Adrenal gland (tissue), 12 donors: ENCODE measurements around the gene CEND1. TPM values are rescaled to one million over a fixed set of nuclear protein-coding genes. Genes with fewer than 3 reads are reported as not detected.

Experiments used
- DNase-seq, 7 donors: peaks; one replicate each; pipeline ENCODE4 v3.0.0-alpha.2; 2019 to 2020
- H3K27ac ChIP-seq, 5 donors: fragments of 200-600 bp; sonication (generic) in 4 of 5; 1 replicate in 3 of 5; 2 replicates in 2 of 5; pipeline versions ENCODE4 v1.5.1 to v1.8.0; 2016 to 2020; ENCODE audit warnings: mild to moderate bottlenecking in 1 of 5
- H3K27me3 ChIP-seq: fragments of 200-600 bp; 2 replicates; pipeline ENCODE4 v1.8.0; 2021
- H3K36me3 ChIP-seq, 2 donors: fragments of 200-600 bp; replicated peaks in 1 of 2; 1 replicate in 1 of 2; 2 replicates in 1 of 2; pipeline versions ENCODE4 v1.5.1 to v1.8.0; 2018 to 2022
- H3K4me1 ChIP-seq, 2 donors: fragments of 200-600 bp; replicated peaks in 1 of 2; 1 replicate in 1 of 2; 2 replicates in 1 of 2; pipeline versions ENCODE4 v1.5.1 to v1.8.0; 2018 to 2021
- H3K4me3 ChIP-seq, 4 donors: fragments of 200-600 bp; sonication (generic) in 3 of 4; one replicate each; pipeline ENCODE4 v1.5.1; 2016 to 2018
- H3K9me3 ChIP-seq, 3 donors: fragments of 200-600 bp; sonication (generic) in 1 of 3; replicated peaks in 1 of 3; 1 replicate in 2 of 3; 2 replicates in 1 of 3; pipeline versions ENCODE4 v1.5.1 to v1.8.0; 2016 to 2021
- POLR2A ChIP-seq, 2 donors: fragments of 450-650 bp; IDR thresholded peaks; one replicate each; pipeline ENCODE4 v1.6.1; 2017; ENCODE audit warnings: antibody characterized with exemption in 2 of 2, mild to moderate bottlenecking in 2 of 2, moderate library complexity in 1 of 2
- WGBS, 4 donors: extraction: QIAGEN DNeasy Blood & Tissue Kit in 2 of 4; methylation state at CpG; one replicate each; pipeline versions ENCODE4 v1.1.5 to v1.1.7; 2013 to 2017; 5-methylcytosine and 5-hydroxymethylcytosine counted together
- intact Hi-C, 2 donors: fragments of 100-400 bp; cut with DNase I; formaldehyde crosslinking; loops; one replicate each; pipeline versions ENCODE4 v1.14.1 to v1.15.0; 2022 to 2023
- polyA plus RNA-seq, 3 donors: library from polyadenylated mRNA; stranded (reverse); fragments of 200-250 nt in 2 of 3; fragments of 350-450 nt in 1 of 3; fragmentation: Illumina TruSeq in 1 of 3; extraction: RNeasy Lipid Tissue Mini Kit (QIAGEN cat#74804) in 1 of 3; gene quantifications; one replicate each; pipeline ENCODE4 v1.2.3, GENCODE V29; 2013 to 2014
- total RNA-seq, 9 donors: library from RNA; depleted of rRNA in 4 of 9; stranded (reverse); fragments of >200 nt in 4 of 9; fragments of 120-200 nt in 1 of 9; fragmentation: NEBNext Ultra II Directional in 1 of 9; extraction: Animal tissue kit (Norgen Biotek cat#: 25700) in 1 of 9; gene quantifications; one replicate each; pipeline versions ENCODE4 v1.1.0 to v1.2.4, GENCODE V29; 2013 to 2023
- TF ChIP-seq, protein P1 (sequence below), 6 experiments: fragments of 450-650 bp in 4 of 6; fragments of 200-600 bp in 2 of 6; sonication (generic) in 1 of 6; IDR thresholded peaks; 1 replicate in 5 of 6; 2 replicates in 1 of 6; pipeline versions ENCODE4 v1.5.1 to v1.8.0; 2016 to 2021; ENCODE audit warnings: antibody characterized with exemption in 6 of 6, mild to moderate bottlenecking in 2 of 6, moderate library complexity in 1 of 6
- donor health status: healthy with polysubstance abuse.
- donor health status: Bipolar disorder and iron deficiency.
- donor health status: DM: yes; HTN: yes; CAD: no.
- donor health status: DM: no; HTN: no; CAD: no.
- donor health status: DM: no; HTN: no; CAD: no.
- donor health status: DM: yes; HTN: yes; CAD: no.

CEND1 gene
- total and polyA plus RNA-seq, 12 donors, result 0.42 to 14.5 (median 3.0) TPM; not detected in 4

DNA sequence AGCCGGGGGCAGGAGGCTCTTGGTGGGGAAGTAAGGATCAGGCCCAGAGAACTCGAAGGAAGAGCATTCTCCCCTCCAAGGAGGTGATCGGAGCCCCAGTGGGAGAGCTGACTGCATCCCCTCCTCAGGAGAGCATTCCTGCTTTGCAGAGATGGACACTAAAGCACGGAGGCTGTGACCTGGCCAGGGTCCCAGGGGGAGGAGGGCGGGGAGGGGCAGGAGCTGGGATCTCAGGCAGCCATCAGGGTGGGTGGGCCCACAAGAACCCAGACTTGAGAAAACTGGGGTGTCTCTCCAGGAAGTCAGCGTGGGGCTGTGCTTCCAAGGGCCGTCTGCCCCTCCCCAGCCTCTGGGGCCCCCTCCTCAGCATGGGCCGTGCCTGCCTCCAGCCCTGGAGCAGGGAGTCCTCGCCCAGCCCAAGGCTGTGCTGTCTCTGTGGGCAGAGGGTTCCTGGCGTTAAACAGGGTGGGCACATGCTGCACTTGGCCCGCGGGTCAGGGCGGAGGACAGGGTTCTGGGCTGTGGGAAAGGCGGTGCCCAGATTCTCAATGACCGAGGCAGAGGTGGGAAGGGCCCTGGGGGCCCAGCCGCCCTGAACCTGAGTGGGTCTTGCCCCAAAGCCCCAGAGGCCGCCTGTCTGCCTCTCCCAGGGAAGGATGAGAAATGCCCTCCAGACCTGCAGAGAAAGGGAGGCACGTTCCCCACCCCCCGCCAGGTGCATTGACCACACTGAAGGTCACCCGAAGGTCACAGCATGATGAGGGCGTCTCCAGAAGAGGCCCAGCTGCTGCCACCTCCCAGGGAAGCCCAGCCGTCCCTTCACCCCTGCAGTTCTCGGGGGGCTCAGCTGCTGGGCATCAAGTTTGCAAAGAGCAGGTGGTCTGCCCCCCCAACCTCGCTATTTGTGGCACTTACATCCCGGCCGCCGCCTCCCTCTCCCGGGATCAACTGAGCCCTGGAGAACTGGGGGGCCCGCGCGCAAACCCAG is 643 bp downstream of the CEND1 start:
- Histone ChIP-seq H3K9me3 (no peaks in the 10 kb centered on the region), H3K27ac (no peak overlapping the region), H3K36me3 (peaks cover 0 to 6% of the 10 kb centered on the region in 2 donors), H3K4me1 (no peaks in the 10 kb centered on the region), H3K4me3 (no peak overlapping the region), H3K27me3 (peaks cover 12% of the 10 kb centered on the region)
- TF ChIP-seq, protein P1, sequence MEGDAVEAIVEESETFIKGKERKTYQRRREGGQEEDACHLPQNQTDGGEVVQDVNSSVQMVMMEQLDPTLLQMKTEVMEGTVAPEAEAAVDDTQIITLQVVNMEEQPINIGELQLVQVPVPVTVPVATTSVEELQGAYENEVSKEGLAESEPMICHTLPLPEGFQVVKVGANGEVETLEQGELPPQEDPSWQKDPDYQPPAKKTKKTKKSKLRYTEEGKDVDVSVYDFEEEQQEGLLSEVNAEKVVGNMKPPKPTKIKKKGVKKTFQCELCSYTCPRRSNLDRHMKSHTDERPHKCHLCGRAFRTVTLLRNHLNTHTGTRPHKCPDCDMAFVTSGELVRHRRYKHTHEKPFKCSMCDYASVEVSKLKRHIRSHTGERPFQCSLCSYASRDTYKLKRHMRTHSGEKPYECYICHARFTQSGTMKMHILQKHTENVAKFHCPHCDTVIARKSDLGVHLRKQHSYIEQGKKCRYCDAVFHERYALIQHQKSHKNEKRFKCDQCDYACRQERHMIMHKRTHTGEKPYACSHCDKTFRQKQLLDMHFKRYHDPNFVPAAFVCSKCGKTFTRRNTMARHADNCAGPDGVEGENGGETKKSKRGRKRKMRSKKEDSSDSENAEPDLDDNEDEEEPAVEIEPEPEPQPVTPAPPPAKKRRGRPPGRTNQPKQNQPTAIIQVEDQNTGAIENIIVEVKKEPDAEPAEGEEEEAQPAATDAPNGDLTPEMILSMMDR (IDR thresholded peaks at IDR 0.05), result no peak
- TF ChIP-seq POLR2A (IDR thresholded peaks at IDR 0.05), result no peak
- no peak for DNase-seq
- intact Hi-C loops, result no loop called here
- WGBS, 4 donors, result 28 to 67% (median 40%) methylated on average over 1 to 31 of the region's 31 CpGs

DNA sequence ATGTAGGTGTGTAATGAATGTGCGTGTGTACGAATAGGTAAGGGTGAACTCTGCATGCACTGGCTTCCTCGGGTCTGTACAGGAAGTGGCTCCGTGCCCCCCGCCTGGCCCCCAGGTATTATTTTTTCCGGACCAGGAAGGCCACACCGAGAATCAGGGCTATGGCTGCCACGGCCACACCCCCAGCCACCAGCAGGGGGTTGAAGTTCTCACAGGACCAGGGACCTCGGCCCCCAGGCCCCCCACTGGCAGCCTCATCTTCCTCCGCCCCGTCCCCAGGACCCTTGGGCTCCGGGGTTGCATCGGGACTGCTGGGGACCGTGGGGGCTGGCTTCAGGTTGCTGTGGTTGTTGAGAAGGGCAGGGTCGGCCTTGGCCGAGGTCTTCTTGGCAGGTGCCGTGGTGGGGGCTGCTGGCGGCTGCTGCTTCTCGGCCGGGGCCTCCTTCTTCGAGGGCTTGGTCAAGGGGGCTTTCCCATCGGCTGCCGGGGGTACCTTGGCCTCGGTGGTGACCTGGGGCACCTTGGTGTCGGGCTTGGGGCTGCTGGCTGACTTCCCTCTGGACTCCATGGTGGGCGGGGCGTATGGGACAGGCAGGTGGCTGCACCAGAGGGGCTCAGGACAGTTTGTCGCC is 1.8 kb downstream of the CEND1 start:
- DNase-seq, result no peak
- Histone ChIP-seq H3K36me3 (no peaks in the 10 kb centered on the region), H3K27ac (no peak overlapping the region), H3K4me3 (no peak overlapping the region), H3K27me3 (peaks cover 12% of the 10 kb centered on the region), H3K9me3 (no peaks in the 10 kb centered on the region), H3K4me1 (peaks cover 0 to 7% of the 10 kb centered on the region in 2 donors)
- 30 to 42% (median 42%) methylated on average over 8 to 28 of the region's 28 CpGs; no CpG with 5 or more reads in 1 of the 4 donors for WGBS, 4 donors
- intact Hi-C loops, result no loop called here
- TF ChIP-seq, protein P1 (IDR thresholded peaks at IDR 0.05), result no peak
- no peak for TF ChIP-seq POLR2A (IDR thresholded peaks at IDR 0.05)

DNA sequence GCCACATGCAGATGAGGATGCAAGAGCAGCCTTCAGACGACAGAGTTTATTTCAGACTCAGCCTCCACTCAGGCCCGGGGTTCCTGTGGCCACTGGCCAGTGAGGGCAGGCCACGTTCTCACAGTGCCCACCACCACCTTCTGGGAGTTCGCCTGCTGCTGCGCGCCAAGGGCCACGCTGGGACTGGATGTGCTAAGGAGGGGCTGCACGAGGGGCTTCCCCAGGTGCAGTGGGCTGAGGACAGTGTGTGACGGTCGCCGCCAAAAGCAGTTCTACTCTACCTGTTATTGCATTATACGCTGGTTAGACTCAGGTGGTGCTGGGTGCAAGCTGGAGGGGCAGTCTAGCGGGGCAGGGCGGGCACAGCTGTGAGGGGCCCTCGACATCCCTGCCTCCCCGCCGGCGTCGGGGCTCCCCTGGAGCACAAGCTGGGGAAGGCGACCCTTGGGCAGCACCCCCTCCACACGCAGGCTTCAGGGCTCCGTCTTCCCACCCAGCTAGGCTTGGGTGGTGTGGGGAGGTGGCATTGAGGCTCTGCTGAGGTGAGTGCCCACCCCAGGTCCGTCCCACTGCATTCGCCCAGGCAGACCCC is 2.7 kb downstream of the CEND1 start:
- Histone ChIP-seq H3K9me3 (no peaks in the 10 kb centered on the region), H3K27me3 (peaks cover 12% of the 10 kb centered on the region), H3K4me1 (peaks cover 0 to 9% of the 10 kb centered on the region in 2 donors), H3K36me3 (no peaks in the 10 kb centered on the region), H3K4me3 (no peak overlapping the region), H3K27ac (no peak overlapping the region)
- no peak for TF ChIP-seq POLR2A (IDR thresholded peaks at IDR 0.05)
- TF ChIP-seq, protein P1 (IDR thresholded peaks at IDR 0.05), result no peak
- intact Hi-C loops, result no loop called here
- 80 to 85% (median 82%) methylated on average over 1 to 24 of the region's 24 CpGs for WGBS, 4 donors
- DNase-seq, result no peak
